ENCODE results near the gene YPEL3.

The YPEL3 gene

DNA sequence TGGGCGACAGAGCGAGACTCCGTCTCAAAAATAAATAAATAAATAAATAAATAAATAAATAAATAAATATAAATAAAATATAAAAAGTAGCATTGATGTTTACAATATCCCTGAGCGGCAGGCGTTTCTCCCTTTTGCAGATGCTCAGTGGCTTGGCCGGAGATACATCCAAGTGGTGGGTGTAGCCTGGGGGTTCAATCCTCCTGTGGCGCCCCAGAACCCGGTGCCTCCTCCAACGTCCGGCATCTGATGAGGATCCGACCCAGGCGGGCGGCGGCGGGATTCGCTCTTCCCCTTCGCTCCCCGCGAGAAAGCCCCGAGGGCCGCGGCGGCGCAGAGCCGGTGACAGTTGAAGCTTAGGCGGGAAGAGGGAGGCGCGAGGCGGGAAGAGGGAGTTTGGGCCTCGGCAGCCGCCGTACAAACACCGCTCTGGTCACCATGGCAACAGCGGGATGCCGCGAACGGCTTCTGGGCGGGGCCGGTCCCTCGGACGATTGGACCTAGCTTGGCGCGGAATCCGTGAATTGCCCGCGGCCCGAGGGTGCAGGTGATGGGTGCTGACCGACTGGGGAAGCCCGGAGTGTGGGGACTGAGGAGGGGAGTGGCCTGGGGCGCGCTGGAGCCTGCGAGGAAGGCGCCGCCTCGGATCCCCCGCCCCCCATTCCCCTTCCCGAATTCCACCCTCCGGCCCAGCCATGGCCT, 43.2 kb downstream of the YPEL3 start:
- H3K9me3 ChIP-seq, result no peaks in the 10 kb centered on the region
- H3K36me3 ChIP-seq (replicated peaks), result no peaks in the 10 kb centered on the region
- H3K4me3 ChIP-seq, result peak overlapping the region; percentile 51
- H3K4me1 ChIP-seq, result peaks cover 14% of the 10 kb centered on the region
- in situ Hi-C loops (cut with MboI; ENCODE audit: low sequenced_read_pairs), result no loop called here
- no peaks in the 10 kb centered on the region for H3K27me3 ChIP-seq (ENCODE audit: low read depth)
- DNase-seq (ENCODE audit: low spot score in 2 of 2), result peak; percentile 88 to 97

DNA sequence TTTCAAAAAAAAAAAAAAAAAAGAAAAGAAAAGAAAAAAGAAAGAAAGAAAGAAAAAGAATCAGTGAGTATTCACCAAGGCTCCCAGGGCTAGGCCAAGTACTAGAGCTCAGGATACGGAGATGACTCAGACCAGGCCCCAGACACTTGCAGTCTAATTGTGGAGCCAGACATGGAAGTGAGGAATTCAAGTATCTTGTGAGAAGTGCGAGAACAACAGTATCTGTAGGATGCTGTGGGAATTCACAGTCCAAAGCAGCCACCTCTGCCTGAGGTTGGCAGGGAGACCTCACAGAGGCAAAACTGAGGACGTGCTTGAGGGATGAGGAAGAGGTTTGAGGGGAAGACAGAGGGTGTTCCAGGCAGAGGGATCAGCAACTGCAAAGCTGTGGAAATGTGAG, 44.5 kb downstream of the YPEL3 start:
- H3K9me3 ChIP-seq, result no peaks in the 10 kb centered on the region
- in situ Hi-C loops (cut with MboI; ENCODE audit: low sequenced_read_pairs), result no loop called here
- H3K27me3 ChIP-seq (ENCODE audit: low read depth), result no peaks in the 10 kb centered on the region
- no peak overlapping the region for H3K4me3 ChIP-seq
- H3K4me1 ChIP-seq, result peaks cover 14% of the 10 kb centered on the region
- H3K36me3 ChIP-seq (replicated peaks), result no peaks in the 10 kb centered on the region
- DNase-seq (ENCODE audit: low spot score in 2 of 2), result no peak

DNA sequence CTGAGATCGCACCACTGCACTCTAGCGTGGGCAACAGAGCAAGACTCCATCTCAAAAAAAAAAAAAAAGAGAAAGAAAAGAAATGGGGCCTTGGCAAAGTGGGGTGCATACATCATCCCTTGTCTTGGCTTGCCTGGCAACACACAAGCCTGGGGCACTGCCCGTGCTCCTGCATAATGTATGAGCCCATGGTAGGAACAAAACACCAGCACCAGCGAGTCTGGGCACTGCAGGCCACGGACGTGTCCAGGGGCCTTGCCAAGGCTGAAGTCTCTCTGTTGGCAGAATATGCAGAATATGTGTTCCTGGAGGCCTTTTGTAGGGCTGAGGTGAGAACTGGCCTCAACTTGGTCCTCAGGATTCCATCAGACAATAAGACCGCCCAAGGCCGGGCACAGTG, 46.1 kb downstream of the YPEL3 start:
- Histone ChIP-seq H3K27me3 (ENCODE audit: low read depth) (no peaks in the 10 kb centered on the region), H3K9me3 (no peaks in the 10 kb centered on the region), H3K4me3 (no peak overlapping the region), H3K36me3 (replicated peaks) (no peaks in the 10 kb centered on the region), H3K4me1 (peaks cover 14% of the 10 kb centered on the region)
- in situ Hi-C loops (cut with MboI; ENCODE audit: low sequenced_read_pairs), result loop anchor here (25.0 kb wide), 1 partner anchor 938 kb away; no protein-coding TSS in a partner anchor
- no peak for DNase-seq (ENCODE audit: low spot score in 2 of 2)

DNA sequence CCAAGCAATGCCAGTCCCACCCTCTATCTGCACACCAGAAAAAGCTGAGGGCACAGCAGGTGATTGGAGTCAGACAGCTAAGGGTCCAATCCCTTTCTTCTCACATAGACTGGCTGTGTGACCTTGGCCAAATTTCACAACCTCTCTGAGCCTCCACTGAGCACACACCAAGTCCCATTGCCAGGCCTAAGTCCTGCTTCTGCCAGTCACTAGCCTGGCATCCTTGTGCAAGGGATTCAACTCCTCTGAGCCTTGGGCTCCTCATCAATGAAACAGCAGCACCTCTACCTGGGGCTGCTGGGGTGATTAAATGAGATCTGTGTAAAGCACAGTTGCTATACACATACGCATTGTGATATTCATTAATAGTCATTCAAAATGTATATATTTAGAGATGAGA, 49.4 kb downstream of the YPEL3 start:
- Histone ChIP-seq H3K4me3 (no peak overlapping the region), H3K36me3 (replicated peaks) (no peaks in the 10 kb centered on the region), H3K4me1 (peaks cover 11% of the 10 kb centered on the region), H3K9me3 (no peaks in the 10 kb centered on the region), H3K27me3 (ENCODE audit: low read depth) (no peaks in the 10 kb centered on the region)
- no peak for DNase-seq (ENCODE audit: low spot score in 2 of 2)
- in situ Hi-C loops (cut with MboI; ENCODE audit: low sequenced_read_pairs), result loop anchor here (25.0 kb wide), 1 partner anchor 934 kb away; no protein-coding TSS in a partner anchor

DNA sequence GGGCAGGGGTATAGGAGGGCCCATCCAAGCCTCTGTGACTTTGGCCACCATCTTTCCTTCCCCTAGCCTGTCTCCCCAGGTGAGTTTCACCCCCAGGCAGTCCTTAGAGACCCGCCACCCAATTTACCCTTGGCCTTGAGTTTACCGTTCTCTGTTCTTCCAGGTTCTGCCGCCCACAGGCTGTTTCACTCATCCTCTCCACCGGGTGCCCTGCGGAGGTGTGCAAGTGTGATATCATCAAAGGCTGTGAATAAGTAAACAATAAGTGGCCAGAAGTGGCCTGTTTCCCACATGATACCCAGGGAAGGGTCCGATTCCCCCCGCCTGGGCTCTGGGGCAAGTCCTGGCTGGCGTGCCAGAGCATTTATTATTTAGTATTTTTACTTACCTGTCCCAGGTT, 49.8 kb downstream of the YPEL3 start:
- H3K4me1 ChIP-seq, result peaks cover 11% of the 10 kb centered on the region
- H3K9me3 ChIP-seq, result no peaks in the 10 kb centered on the region
- no peaks in the 10 kb centered on the region for H3K27me3 ChIP-seq (ENCODE audit: low read depth)
- no peak for DNase-seq (ENCODE audit: low spot score in 2 of 2)
- H3K4me3 ChIP-seq, result no peak overlapping the region
- H3K36me3 ChIP-seq (replicated peaks), result no peaks in the 10 kb centered on the region
- in situ Hi-C loops (cut with MboI; ENCODE audit: low sequenced_read_pairs), result loop anchor here (25.0 kb wide), 1 partner anchor 934 kb away; no protein-coding TSS in a partner anchor
